NCI-H2196 treated with DMSO at 0.1 percent for 48 hours (cell line): ENCODE results near the gene HVCN1.
"Not testable (repeated sequence)": the region's sequence is repeated elsewhere in the genome, so short reads cannot be mapped to it uniquely, and the experiment has no call there.

Experiments
- DNase-seq: peaks from one replicate; lab custom pipeline; 2025; ENCODE audit not compliant: unreplicated experiment; lab: John Stamatoyannopoulos, UW

Gene HVCN1

GRCh38 chr12:110688446-110689280 is at the start of gene HVCN1:
HVCN1 (minus strand) TSS chr12:110689115; CDS start chr12:110683245, 5,870 bp downstream.
- no peak for DNase-seq

- DNase-seq: no peak
Observed at GRCh38 chr12:110737532-110737931, 48.6 kb upstream of the HVCN1 start.

- not testable (repeated sequence) for DNase-seq
Observed at GRCh38 chr12:110737016-110737415, 48.1 kb upstream of the HVCN1 start.

GRCh38 chr12:110733900-110734299 is 45.0 kb upstream of the HVCN1 start:
- no peak for DNase-seq

GRCh38 chr12:110733089-110733715 is 44.3 kb upstream of the HVCN1 start:
- DNase-seq: no peak

- no peak for DNase-seq
Observed at GRCh38 chr12:110732572-110732971, 43.7 kb upstream of the HVCN1 start.

GRCh38 chr12:110731479-110731878 is 42.6 kb upstream of the HVCN1 start:
- DNase-seq: no peak

GRCh38 chr12:110728628-110729027 is 39.7 kb upstream of the HVCN1 start:
- no peak for DNase-seq

GRCh38 chr12:110726708-110727369 is 37.9 kb upstream of the HVCN1 start:
- no peak for DNase-seq

- DNase-seq: no peak
Observed at GRCh38 chr12:110726028-110726427, 37.1 kb upstream of the HVCN1 start.

GRCh38 chr12:110725267-110725666 is 36.4 kb upstream of the HVCN1 start:
- no peak for DNase-seq

- DNase-seq: not testable (repeated sequence)
Observed at GRCh38 chr12:110722892-110723291, 34.0 kb upstream of the HVCN1 start.

GRCh38 chr12:110721570-110721969 is 32.7 kb upstream of the HVCN1 start:
- DNase-seq: no peak

GRCh38 chr12:110720516-110720915 is 31.6 kb upstream of the HVCN1 start:
- no peak for DNase-seq

- no peak for DNase-seq
Observed at GRCh38 chr12:110718222-110718908, 29.4 kb upstream of the HVCN1 start.

GRCh38 chr12:110717037-110717436 is 28.1 kb upstream of the HVCN1 start:
- DNase-seq: no peak

- DNase-seq: no peak
Observed at GRCh38 chr12:110708917-110709316, 20.0 kb upstream of the HVCN1 start.

GRCh38 chr12:110705309-110705708 is 16.4 kb upstream of the HVCN1 start:
- DNase-seq: no peak

GRCh38 chr12:110704750-110705149 is 15.8 kb upstream of the HVCN1 start:
- no peak for DNase-seq

GRCh38 chr12:110704231-110704630 is 15.3 kb upstream of the HVCN1 start:
- no peak for DNase-seq

- DNase-seq: no peak
Observed at GRCh38 chr12:110702081-110702480, 13.2 kb upstream of the HVCN1 start.
